Type B pancreatic cell (in vitro differentiated cells): ENCODE data around the gene GMDS. TPM values are rescaled to one million over a fixed set of nuclear protein-coding genes. Genes with fewer than 3 reads are reported as not detected.

ENCODE experiments used
- DNase-seq: peaks from one replicate; pipeline ENCODE4 v3.0.0; 2021; ENCODE audit warnings: mixed read lengths; ENCODE audit not compliant: unreplicated experiment; ENCODE audit errors: extremely low spot score
- H3K27ac Mint-ChIP-seq: 2 replicates; pipeline ENCODE4 v1.8.0; 2021; ENCODE audit warnings: mild to moderate bottlenecking, mixed read lengths
- H3K27me3 Mint-ChIP-seq: 2 replicates; pipeline ENCODE4 v1.8.0; 2021; ENCODE audit warnings: mixed read lengths
- H3K36me3 Mint-ChIP-seq: 2 replicates; pipeline ENCODE4 v1.8.0; 2021; ENCODE audit warnings: mixed read lengths
- H3K4me1 Mint-ChIP-seq: one replicate; pipeline ENCODE4 v1.8.0; 2021; ENCODE audit warnings: mixed read lengths; ENCODE audit not compliant: unreplicated experiment
- H3K4me3 Mint-ChIP-seq: 2 replicates; pipeline ENCODE4 v1.8.0; 2021; ENCODE audit warnings: mild to moderate bottlenecking, mixed read lengths
- H3K9me3 Mint-ChIP-seq: 2 replicates; pipeline ENCODE4 v1.8.0; 2021; ENCODE audit warnings: mixed read lengths
- CTCF ChIP-seq: fragments of 200-600 bp; sonication (generic); conservative IDR thresholded peaks from 2 replicates; pipeline ENCODE4 v1.5.0; 2021; ENCODE audit warnings: antibody characterized with exemption, mild to moderate bottlenecking
- total RNA-seq: library from RNA; stranded (reverse); gene quantifications from 2 replicates; pipeline ENCODE4 v1.2.1, GENCODE V29; 2021; ENCODE audit warnings: low replicate concordance

Gene GMDS
- total RNA-seq, 1 donor from 2014 or later = 41.3 TPM

GRCh38 chr6:1812487-1812886, 432.9 kb downstream of the GMDS start:
- H3K4me3 Mint-ChIP-seq = no peak overlapping the region
- H3K36me3 Mint-ChIP-seq = no peaks in the 10 kb centered on the region
- H3K27me3 Mint-ChIP-seq = peaks cover 6% of the 10 kb centered on the region
- peaks cover 13% of the 10 kb centered on the region for H3K4me1 Mint-ChIP-seq
- no peaks in the 10 kb centered on the region for H3K9me3 Mint-ChIP-seq
- no peak for DNase-seq
- TF ChIP-seq CTCF = no peak
- H3K27ac Mint-ChIP-seq = no peak overlapping the region

GRCh38 chr6:1812034-1812433, 433.4 kb downstream of the GMDS start:
- Mint-ChIP-seq H3K36me3 (no peaks in the 10 kb centered on the region), H3K9me3 (no peaks in the 10 kb centered on the region), H3K27ac (no peak overlapping the region), H3K4me1 (peaks cover 9% of the 10 kb centered on the region), H3K27me3 (peaks cover 6% of the 10 kb centered on the region), H3K4me3 (no peak overlapping the region)
- TF ChIP-seq CTCF = no peak
- no peak for DNase-seq

- Mint-ChIP-seq H3K36me3 (no peaks in the 10 kb centered on the region), H3K4me3 (no peak overlapping the region), H3K27ac (peak overlapping the region; percentile 56)
Observed at GRCh38 chr6:1810880-1811279, 434.5 kb downstream of the GMDS start.

GRCh38 chr6:1809291-1809988, 436.0 kb downstream of the GMDS start:
- Mint-ChIP-seq H3K36me3 (no peaks in the 10 kb centered on the region), H3K9me3 (no peaks in the 10 kb centered on the region), H3K4me1 (peaks cover 8% of the 10 kb centered on the region), H3K4me3 (no peak overlapping the region), H3K27me3 (peaks cover 6% of the 10 kb centered on the region), H3K27ac (peak overlapping the region; percentile 52)
- TF ChIP-seq CTCF = no peak
- DNase-seq = no peak

More at GRCh38 chr6:1810880-1811279, 434.5 kb downstream of the GMDS start:
- no peak for TF ChIP-seq CTCF
- DNase-seq = no peak
- Mint-ChIP-seq H3K4me1 (peaks cover 8% of the 10 kb centered on the region), H3K9me3 (no peaks in the 10 kb centered on the region), H3K27me3 (peaks cover 6% of the 10 kb centered on the region)

- Mint-ChIP-seq H3K27me3 (peaks cover 2% of the 10 kb centered on the region), H3K4me1 (peaks cover 32% of the 10 kb centered on the region), H3K9me3 (no peaks in the 10 kb centered on the region), H3K36me3 (no peaks in the 10 kb centered on the region), H3K27ac (no peak overlapping the region), H3K4me3 (no peak overlapping the region)
- no peak for DNase-seq
- no peak for TF ChIP-seq CTCF
Observed at GRCh38 chr6:1806935-1807334, 438.5 kb downstream of the GMDS start.
